ENCODE results near the gene DNAJB11.
A peak's percentile ranks its signal among the peaks of the same experiment; 100 is the strongest.

Gene DNAJB11

GRCh38 chr3:186596568-186597287 is 26.2 kb downstream of the DNAJB11 start:
- DNase-seq (ENCODE audit: low spot score): peak; percentile 87

GRCh38 chr3:186598108-186598784 is 27.7 kb downstream of the DNAJB11 start:
- DNase-seq (ENCODE audit: low spot score): peak; percentile 97

- DNase-seq (ENCODE audit: low spot score): no peak
Measured at GRCh38 chr3:186598794-186599141, 28.2 kb downstream of the DNAJB11 start.

GRCh38 chr3:186599142-186599784 is 28.7 kb downstream of the DNAJB11 start:
- DNase-seq (ENCODE audit: low spot score): peak; percentile 25

- no peak for DNase-seq (ENCODE audit: low spot score)
Measured at GRCh38 chr3:186599785-186600166, 29.3 kb downstream of the DNAJB11 start.

GRCh38 chr3:186600896-186601295 is 30.4 kb downstream of the DNAJB11 start:
- no peak for DNase-seq (ENCODE audit: low spot score)

- no peak for DNase-seq (ENCODE audit: low spot score)
Measured at GRCh38 chr3:186603159-186603558, 32.6 kb downstream of the DNAJB11 start.

- no peak for DNase-seq (ENCODE audit: low spot score)
Measured at GRCh38 chr3:186605078-186605477, 34.6 kb downstream of the DNAJB11 start.

- no peak for DNase-seq (ENCODE audit: low spot score)
Measured at GRCh38 chr3:186605561-186606545, 35.3 kb downstream of the DNAJB11 start.

GRCh38 chr3:186608624-186609215 is 38.2 kb downstream of the DNAJB11 start:
- no peak for DNase-seq (ENCODE audit: low spot score)

GRCh38 chr3:186609247-186609868 is 38.8 kb downstream of the DNAJB11 start:
- peak; percentile 58 for DNase-seq (ENCODE audit: low spot score)

GRCh38 chr3:186612065-186612464 is 41.5 kb downstream of the DNAJB11 start:
- DNase-seq (ENCODE audit: low spot score): no peak

GRCh38 chr3:186612721-186613636 is 42.5 kb downstream of the DNAJB11 start, which contains the start of gene AHSG:
TSS of gene AHSG (plus strand) at chr3:186613060. CDS start at chr3:186613142, 82 bp downstream.
- no peak for DNase-seq (ENCODE audit: low spot score)

- no peak for DNase-seq (ENCODE audit: low spot score)
Measured at GRCh38 chr3:186613637-186614265, 43.2 kb downstream of the DNAJB11 start.

GRCh38 chr3:186614266-186614596 is 43.7 kb downstream of the DNAJB11 start:
- DNase-seq (ENCODE audit: low spot score): no peak

- peak; percentile 77 for DNase-seq (ENCODE audit: low spot score)
Measured at GRCh38 chr3:186614597-186615483, 44.3 kb downstream of the DNAJB11 start.

- DNase-seq (ENCODE audit: low spot score): no peak
Measured at GRCh38 chr3:186616299-186616617, 45.7 kb downstream of the DNAJB11 start.

- peak; percentile 98 for DNase-seq (ENCODE audit: low spot score)
Measured at GRCh38 chr3:186617036-186617946, 46.8 kb downstream of the DNAJB11 start.

Data from kidney tubule cell (primary cell).